Thymus (tissue), 14 donors: Measurements from ENCODE around the gene KRTAP9-4. TPM values are rescaled to one million over a fixed set of nuclear protein-coding genes. Genes with fewer than 3 reads are reported as not detected.
"Not testable (repeated sequence)": the region's sequence is repeated elsewhere in the genome, so short reads cannot be mapped to it uniquely, and the experiment has no call there.

Experiments used
- DNase-seq, 9 donors: peaks; one replicate each; pipeline ENCODE4 v3.0.0-alpha.2; 2013; ENCODE audit warnings: low spot score in 9 of 9, low read depth in 6 of 9, missing footprints in 1 of 9
- H3K27ac ChIP-seq, 2 donors: one replicate each; pipeline ENCODE4 v1.5.1; 2013; ENCODE audit warnings: control low read depth in 1 of 2, low read depth in 1 of 2, low read length in 1 of 2, mild to moderate bottlenecking in 1 of 2, moderate library complexity in 1 of 2
- H3K27me3 ChIP-seq, 2 donors: one replicate each; pipeline ENCODE4 v1.5.1; 2013; ENCODE audit warnings: low read length in 1 of 2; ENCODE audit not compliant: control insufficient read depth in 2 of 2, insufficient read depth in 1 of 2
- H3K36me3 ChIP-seq, 2 donors: one replicate each; pipeline ENCODE4 v1.5.1; 2013; ENCODE audit warnings: low read length in 1 of 2, mild to moderate bottlenecking in 1 of 2, moderate library complexity in 1 of 2; ENCODE audit not compliant: control insufficient read depth in 2 of 2, insufficient read depth in 2 of 2
- H3K4me1 ChIP-seq, 2 donors: one replicate each; pipeline ENCODE4 v1.5.1; 2013; ENCODE audit warnings: low read length in 2 of 2; ENCODE audit not compliant: control insufficient read depth in 2 of 2, insufficient read depth in 2 of 2
- H3K4me3 ChIP-seq, 2 donors: one replicate each; pipeline ENCODE4 v1.5.1; 2013; ENCODE audit warnings: low read length in 2 of 2, control low read depth in 1 of 2, mild to moderate bottlenecking in 1 of 2
- H3K9me3 ChIP-seq, 2 donors: one replicate each; pipeline ENCODE4 v1.5.1; 2013; ENCODE audit warnings: low read length in 1 of 2, mild to moderate bottlenecking in 1 of 2; ENCODE audit not compliant: control insufficient read depth in 2 of 2, insufficient read depth in 1 of 2
- whole genome bisulfite sequencing: extraction: QIAGEN DNeasy Blood & Tissue Kit; methylation state at CpG from one replicate; pipeline ENCODE4 v1.1.7; 2013; 5-methylcytosine and 5-hydroxymethylcytosine counted together
- long read RNA-seq, 10 donors: transcript quantifications; one replicate each; lab custom pipeline, GENCODE V29; 2026
- polyA plus RNA-seq: library from polyadenylated mRNA; stranded (reverse); fragments of 200-250 nt; gene quantifications from one replicate; pipeline ENCODE4 v1.2.3, GENCODE V29; 2013
- total RNA-seq: library from RNA; stranded (reverse); fragments of 120-200 nt; gene quantifications from one replicate; pipeline ENCODE4 v1.2.4, GENCODE V29; 2013
- donor health status: healthy.

KRTAP9-4 gene, protein sequence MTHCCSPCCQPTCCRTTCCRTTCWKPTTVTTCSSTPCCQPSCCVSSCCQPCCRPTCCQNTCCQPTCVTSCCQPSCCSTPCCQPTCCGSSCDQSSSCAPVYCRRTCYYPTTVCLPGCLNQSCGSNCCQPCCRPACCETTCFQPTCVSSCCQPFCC
- total RNA-seq: not detected
- 0.05 TPM for polyA plus RNA-seq
- long read RNA-seq, donor 1: 0 reads
- long read RNA-seq, donor 2: 0 reads
- long read RNA-seq, donor 3: 0 reads
- long read RNA-seq, donor 4: 0 reads
- long read RNA-seq, donor 5: 0 reads
- long read RNA-seq, donor 6: 0 reads
- long read RNA-seq, donor 7: 0 reads
- long read RNA-seq, donor 8: 0 reads
- long read RNA-seq, donor 9: 0 reads
- long read RNA-seq, donor 10: 0 reads

DNA sequence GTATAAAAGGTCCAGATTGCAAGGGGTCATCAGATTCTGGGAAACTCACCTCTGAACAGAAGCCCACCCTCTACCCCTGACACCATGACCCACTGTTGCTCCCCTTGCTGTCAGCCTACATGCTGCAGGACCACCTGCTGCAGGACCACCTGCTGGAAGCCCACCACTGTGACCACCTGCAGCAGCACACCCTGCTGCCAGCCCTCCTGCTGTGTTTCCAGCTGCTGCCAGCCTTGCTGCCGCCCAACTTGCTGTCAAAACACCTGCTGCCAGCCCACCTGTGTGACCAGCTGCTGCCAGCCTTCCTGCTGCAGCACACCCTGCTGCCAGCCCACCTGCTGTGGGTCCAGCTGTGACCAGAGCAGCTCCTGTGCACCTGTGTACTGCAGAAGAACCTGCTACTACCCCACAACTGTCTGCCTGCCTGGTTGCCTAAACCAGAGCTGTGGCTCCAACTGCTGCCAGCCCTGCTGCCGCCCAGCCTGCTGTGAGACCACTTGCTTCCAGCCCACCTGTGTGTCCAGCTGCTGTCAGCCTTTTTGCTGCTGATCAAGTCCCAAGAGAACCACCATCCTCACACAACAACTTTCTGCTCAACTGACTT lies at the start of gene KRTAP9-4:
Gene KRTAP9-4, plus strand, starts transcription at position 51 of the 604 bp plus-strand sequence. Its CDS starts 34 bp downstream, at position 85.
- not testable (repeated sequence) for H3K27ac ChIP-seq, H3K27me3 ChIP-seq, DNase-seq, H3K4me1 ChIP-seq, H3K9me3 ChIP-seq, H3K36me3 ChIP-seq, H3K4me3 ChIP-seq
- 67% methylated on average over 2 of the region's 2 CpGs for WGBS

DNA sequence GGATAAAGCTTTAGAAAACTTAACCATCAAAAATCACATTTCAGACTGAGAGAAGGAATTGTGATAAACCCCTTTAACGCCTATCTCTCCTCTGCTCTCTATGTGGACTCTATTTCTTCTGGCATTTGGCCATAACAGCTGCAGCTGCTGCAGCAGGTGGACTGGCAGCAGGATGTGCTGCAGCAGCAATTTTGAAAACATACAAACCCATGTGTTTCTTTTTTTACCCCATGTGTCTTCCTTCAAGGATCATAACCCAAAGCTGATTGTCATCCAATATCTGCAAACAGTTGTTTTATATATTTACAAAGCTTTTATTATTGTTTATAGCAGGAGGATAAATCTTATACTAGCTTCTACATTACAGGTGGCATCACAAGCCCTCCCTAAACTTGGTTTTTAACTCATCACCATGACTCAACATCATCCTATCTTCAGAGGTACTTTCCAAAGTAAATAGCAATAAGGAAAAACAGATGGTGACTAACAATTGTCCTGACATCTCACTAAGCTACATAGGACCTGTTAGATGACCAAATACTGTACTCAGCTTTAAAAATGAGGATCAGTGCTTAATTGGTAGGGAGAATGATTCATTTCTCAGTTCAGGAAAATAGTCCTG lies 37.5 kb upstream of the KRTAP9-4 start:
- Histone ChIP-seq H3K27me3 (no peaks in the 10 kb centered on the region), H3K9me3 (no peaks in the 10 kb centered on the region), H3K27ac (no peak overlapping the region), H3K4me3 (no peak overlapping the region), H3K36me3 (no peaks in the 10 kb centered on the region), H3K4me1 (no peaks in the 10 kb centered on the region)
- peak in 1 of 9 donors; percentile 2 for DNase-seq
- 73% methylated on average over 1 of the region's 1 CpG for WGBS

DNA sequence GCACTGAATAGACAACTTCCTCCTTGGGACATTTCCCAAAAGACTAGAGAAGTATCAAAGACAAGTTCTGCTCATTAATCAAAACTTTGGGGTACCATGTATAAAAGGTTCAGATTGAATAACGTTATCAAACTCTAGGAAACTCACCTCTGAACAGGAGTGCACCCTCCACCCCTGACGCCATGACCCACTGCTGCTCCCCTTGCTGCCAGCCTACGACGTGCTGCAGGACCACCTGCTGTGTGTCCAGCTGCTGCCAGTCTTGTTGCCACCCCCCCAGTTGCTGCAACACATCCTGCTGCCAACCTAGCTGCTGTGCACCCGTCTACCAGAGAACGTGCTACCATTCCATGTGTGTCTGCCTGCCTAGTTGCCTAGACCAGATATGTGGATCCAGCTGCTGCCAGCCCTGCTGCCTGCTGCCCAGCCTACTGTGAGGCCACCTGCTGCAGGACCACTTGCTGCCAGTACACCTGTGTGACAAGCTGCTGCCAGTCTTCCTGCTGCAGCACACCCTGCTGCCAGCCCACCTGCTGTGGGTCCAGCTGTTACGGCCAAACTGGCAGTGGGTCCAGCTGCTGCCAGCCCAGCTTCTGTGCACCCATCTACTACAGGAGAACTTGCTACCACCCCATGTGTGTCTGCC lies 36.8 kb upstream of the KRTAP9-4 start:
- H3K27me3 ChIP-seq: no peaks in the 10 kb centered on the region
- no peaks in the 10 kb centered on the region for H3K4me1 ChIP-seq
- no peak for DNase-seq
- H3K36me3 ChIP-seq: no peaks in the 10 kb centered on the region
- 91% methylated on average over 7 of the region's 7 CpGs for WGBS
- no peaks in the 10 kb centered on the region for H3K9me3 ChIP-seq
- no peak overlapping the region for H3K4me3 ChIP-seq
- no peak overlapping the region for H3K27ac ChIP-seq

DNA sequence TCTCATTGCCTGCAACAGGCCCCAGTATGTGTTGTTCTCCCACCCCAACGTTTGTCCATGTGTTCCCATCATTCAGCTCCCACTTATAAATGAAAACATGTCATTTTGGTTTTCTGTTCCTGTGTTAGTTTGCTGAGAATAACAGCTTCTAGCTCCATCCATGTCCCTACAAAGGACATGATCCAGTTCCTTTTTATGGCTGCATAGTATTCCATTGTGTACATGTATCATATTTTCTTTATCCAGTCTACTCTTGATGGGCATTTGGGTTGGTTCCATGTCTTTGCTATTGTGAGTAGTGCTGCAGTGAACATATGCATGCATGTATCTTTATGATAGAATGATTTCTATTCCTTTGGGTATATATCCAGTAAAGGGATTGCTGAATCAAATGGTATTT lies 33.8 kb upstream of the KRTAP9-4 start:
- no peak for DNase-seq
- no peak overlapping the region for H3K27ac ChIP-seq
- no peaks in the 10 kb centered on the region for H3K9me3 ChIP-seq
- H3K4me1 ChIP-seq: no peaks in the 10 kb centered on the region
- WGBS: 85% methylated on average over 1 of the region's 1 CpG
- no peak overlapping the region for H3K4me3 ChIP-seq
- no peaks in the 10 kb centered on the region for H3K36me3 ChIP-seq
- no peaks in the 10 kb centered on the region for H3K27me3 ChIP-seq

DNA sequence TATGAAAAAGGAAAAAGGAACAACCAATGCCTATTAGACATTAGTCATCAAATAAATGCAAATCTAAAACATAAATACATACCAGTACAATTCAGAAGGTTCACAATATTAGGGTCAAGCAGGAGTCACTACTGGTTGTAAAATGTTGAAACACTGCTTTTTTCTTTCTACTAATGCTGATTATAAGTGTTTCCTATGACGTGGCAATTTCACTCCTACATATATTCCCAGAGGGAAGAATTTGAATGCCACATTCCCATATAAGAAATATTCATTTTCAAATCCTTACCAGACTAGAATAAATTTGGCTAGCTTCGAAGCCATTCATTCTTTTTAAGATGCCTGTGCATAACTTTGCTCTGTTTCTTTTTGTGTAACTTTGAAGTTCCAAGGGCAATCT lies 25.7 kb upstream of the KRTAP9-4 start:
- H3K9me3 ChIP-seq: no peaks in the 10 kb centered on the region
- H3K27me3 ChIP-seq: no peaks in the 10 kb centered on the region
- no peaks in the 10 kb centered on the region for H3K4me1 ChIP-seq
- no peak overlapping the region for H3K4me3 ChIP-seq
- no peaks in the 10 kb centered on the region for H3K36me3 ChIP-seq
- DNase-seq: no peak
- no peak overlapping the region for H3K27ac ChIP-seq
- 84% methylated on average over 2 of the region's 2 CpGs for WGBS

DNA sequence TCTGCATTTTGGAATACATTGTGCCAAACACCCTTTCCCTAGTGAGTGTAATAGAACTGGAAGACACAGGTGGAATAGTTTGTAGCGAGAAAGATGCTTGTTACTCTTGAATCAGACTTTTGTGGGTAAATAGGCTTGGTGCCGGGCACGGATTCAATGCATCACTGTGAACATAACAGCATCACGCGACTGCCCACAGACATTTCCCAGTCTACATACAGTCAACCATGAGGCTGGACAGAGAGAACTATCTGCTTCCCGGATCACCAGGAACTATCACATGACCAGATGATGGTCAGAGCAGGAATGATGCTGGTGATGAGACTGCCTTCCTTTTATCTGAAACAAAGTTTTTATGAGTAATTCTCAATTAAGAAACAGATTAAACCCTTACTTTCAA lies 23.4 kb upstream of the KRTAP9-4 start:
- Histone ChIP-seq H3K27ac (no peak overlapping the region), H3K9me3 (no peaks in the 10 kb centered on the region), H3K4me1 (no peaks in the 10 kb centered on the region), H3K4me3 (no peak overlapping the region), H3K27me3 (no peaks in the 10 kb centered on the region), H3K36me3 (no peaks in the 10 kb centered on the region)
- WGBS: 96% methylated on average over 6 of the region's 6 CpGs
- no peak for DNase-seq

DNA sequence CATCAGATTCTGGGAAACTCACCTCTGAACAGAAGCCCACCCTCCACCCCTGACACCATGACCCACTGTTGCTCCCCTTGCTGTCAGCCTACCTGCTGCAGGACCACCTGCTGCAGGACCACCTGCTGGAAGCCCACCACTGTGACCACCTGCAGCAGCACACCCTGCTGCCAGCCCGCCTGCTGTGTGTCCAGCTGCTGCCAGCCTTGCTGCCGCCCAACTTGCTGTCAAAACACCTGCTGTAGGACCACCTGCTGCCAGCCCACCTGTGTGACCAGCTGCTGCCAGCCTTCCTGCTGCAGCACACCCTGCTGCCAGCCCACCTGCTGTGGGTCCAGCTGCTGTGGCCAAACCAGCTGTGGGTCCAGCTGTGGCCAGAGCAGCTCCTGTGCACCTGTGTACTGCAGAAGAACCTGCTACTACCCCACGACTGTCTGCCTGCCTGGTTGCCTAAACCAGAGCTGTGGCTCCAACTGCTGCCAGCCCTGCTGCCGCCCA lies 22.8 kb upstream of the KRTAP9-4 start, which contains the start of gene KRTAP9-2:
Gene KRTAP9-2, plus strand, starts transcription at position 51 of the 498 bp plus-strand sequence. Its CDS starts 7 bp downstream, at position 58.
- not testable (repeated sequence) for H3K4me3 ChIP-seq, H3K9me3 ChIP-seq, DNase-seq, H3K4me1 ChIP-seq, H3K36me3 ChIP-seq, H3K27me3 ChIP-seq, H3K27ac ChIP-seq
- WGBS: 71% methylated on average over 3 of the region's 4 CpGs

DNA sequence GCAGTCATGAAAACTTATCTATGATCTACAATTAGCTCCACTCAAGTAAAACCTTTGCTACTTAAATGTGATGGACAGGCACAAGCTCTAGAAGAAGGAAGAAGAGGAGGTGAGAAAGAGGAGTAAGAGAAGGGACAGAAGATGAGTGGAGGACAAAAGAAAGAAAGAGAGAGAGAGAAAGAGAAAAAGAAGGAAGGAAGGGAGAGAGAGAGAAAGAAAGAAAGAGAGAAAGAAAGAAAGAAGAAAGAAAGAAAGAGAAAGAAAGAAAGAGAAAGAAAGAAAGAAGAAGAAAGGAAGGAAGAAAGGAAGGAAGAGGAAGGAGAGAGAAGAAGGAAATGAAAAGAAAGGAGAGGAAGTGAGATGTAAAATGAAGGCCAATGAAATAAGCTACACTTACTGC lies 19.4 kb upstream of the KRTAP9-4 start:
- Histone ChIP-seq H3K36me3 (no peaks in the 10 kb centered on the region), H3K4me3 (no peak overlapping the region), H3K27ac (no peak overlapping the region), H3K4me1 (no peaks in the 10 kb centered on the region), H3K9me3 (no peaks in the 10 kb centered on the region), H3K27me3 (no peaks in the 10 kb centered on the region)
- no peak for DNase-seq

DNA sequence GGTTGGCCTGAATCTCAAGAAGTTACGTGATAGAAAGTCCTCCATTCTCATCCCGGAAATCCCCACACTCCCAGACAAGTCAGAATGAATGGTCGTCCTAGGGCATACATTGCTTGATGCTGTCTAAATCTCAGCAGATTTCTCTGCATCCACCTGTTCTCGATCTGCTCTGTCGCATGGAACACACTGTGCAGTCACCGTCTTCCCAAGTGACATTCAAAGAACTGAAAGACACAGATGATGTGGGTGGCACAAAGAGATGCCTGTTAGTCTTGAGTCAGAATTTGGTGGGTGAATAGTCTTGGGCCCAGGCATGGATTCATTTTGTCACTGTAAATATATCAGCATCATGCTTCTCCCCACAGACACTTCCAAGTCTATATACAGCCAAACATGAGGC lies 17.8 kb upstream of the KRTAP9-4 start:
- Histone ChIP-seq H3K27me3 (no peaks in the 10 kb centered on the region), H3K27ac (no peak overlapping the region), H3K9me3 (no peaks in the 10 kb centered on the region), H3K4me1 (no peaks in the 10 kb centered on the region), H3K4me3 (no peak overlapping the region), H3K36me3 (no peaks in the 10 kb centered on the region)
- WGBS: 97% methylated on average over 6 of the region's 6 CpGs
- DNase-seq: no peak
